H1 (cell line): Measurements from ENCODE around the gene LINGO4. TPM values are rescaled to one million over a fixed set of nuclear protein-coding genes. Genes with fewer than 3 reads are reported as not detected.

ENCODE experiments used
- BCL11A ChIP-seq, 2 experiments: IDR thresholded peaks; one replicate each; pipeline ENCODE4 v1.6.1; 2011; ENCODE audit warnings: low read depth in 2 of 2, low read length in 2 of 2, mild to moderate bottlenecking in 2 of 2
- BRCA1 ChIP-seq: IDR thresholded peaks from 2 replicates; pipeline ENCODE4 v1.6.1; 2012; ENCODE audit warnings: low read depth, low read length, improper control_type of control experiment
- CHD1 ChIP-seq: IDR thresholded peaks from 2 replicates; pipeline ENCODE4 v1.6.1; 2012; ENCODE audit warnings: low read depth, low read length, improper control_type of control experiment
- CTCF ChIP-seq, 3 experiments: IDR thresholded peaks; 1 replicate in 2 of 3; 2 replicates in 1 of 3; pipeline versions ENCODE4 v1.5.1 to v1.6.1; 2011; ENCODE audit warnings: low read length in 3 of 3, mild to moderate bottlenecking in 3 of 3, inconsistent platforms in 2 of 3, low read depth in 1 of 3, moderate library complexity in 1 of 3; ENCODE audit not compliant: insufficient read depth in 1 of 3; ENCODE audit errors: control extremely low read depth in 1 of 3
- E2F6 ChIP-seq: IDR thresholded peaks from 2 replicates; pipeline ENCODE4 v1.6.1; 2012; ENCODE audit warnings: inconsistent platforms
- EGR1 ChIP-seq: IDR thresholded peaks from 2 replicates; pipeline ENCODE4 v1.6.1; 2011; ENCODE audit warnings: low read depth, low read length, borderline replicate concordance
- HDAC6 ChIP-seq: IDR thresholded peaks from one replicate; pipeline ENCODE4 v1.7.1; 2012; ENCODE audit warnings: low read depth, mild to moderate bottlenecking, inconsistent platforms, low read length, moderate library complexity
- JUN ChIP-seq: IDR thresholded peaks from 2 replicates; pipeline ENCODE4 v1.6.1; 2011; ENCODE audit warnings: low read depth, mild to moderate bottlenecking, improper control_type of control experiment, low read length
- KDM4A ChIP-seq: IDR thresholded peaks from one replicate; pipeline ENCODE4 v1.7.1; 2012; ENCODE audit warnings: low read depth, mild to moderate bottlenecking, moderate library complexity, low read length, inconsistent platforms; ENCODE audit not compliant: severe bottlenecking
- MAX ChIP-seq: IDR thresholded peaks from 2 replicates; pipeline ENCODE4 v1.6.1; 2012; ENCODE audit warnings: inconsistent platforms
- PHF8 ChIP-seq: fragments of 200-600 bp; sonication (generic); conservative IDR thresholded peaks from 2 replicates; pipeline ENCODE4 v1.7.1; 2012; ENCODE audit warnings: low read depth, mild to moderate bottlenecking, inconsistent platforms, low read length, moderate library complexity
- RAD21 ChIP-seq, 2 experiments: IDR thresholded peaks in 1 of 2; conservative IDR thresholded peaks in 1 of 2; 2 replicates each; pipeline ENCODE4 v1.6.1; 2011; ENCODE audit warnings: low read depth in 2 of 2, low read length in 2 of 2, improper control_type of control experiment in 1 of 2, inconsistent platforms in 1 of 2, mild to moderate bottlenecking in 1 of 2, moderate library complexity in 1 of 2
- SAP30 ChIP-seq: fragments of 300-600 bp; sonication (generic); IDR thresholded peaks from 2 replicates; pipeline ENCODE4 v1.7.1; 2012; ENCODE audit warnings: low read length, moderate library complexity, mild to moderate bottlenecking, inconsistent platforms; ENCODE audit not compliant: insufficient read depth, insufficient replicate concordance
- SIN3A ChIP-seq, 2 experiments: IDR thresholded peaks in 1 of 2; conservative IDR thresholded peaks in 1 of 2; 2 replicates each; pipeline ENCODE4 v1.6.1; 2011 to 2012; ENCODE audit warnings: low read length in 2 of 2, improper control_type of control experiment in 1 of 2, low read depth in 1 of 2, mild to moderate bottlenecking in 1 of 2
- SIRT6 ChIP-seq: IDR thresholded peaks from one replicate; pipeline ENCODE4 v1.7.1; 2012; ENCODE audit warnings: low read length, inconsistent platforms
- SIX5 ChIP-seq: IDR thresholded peaks from 2 replicates; pipeline ENCODE4 v1.6.1; 2011; ENCODE audit warnings: mild to moderate bottlenecking, low read depth, low read length
- SP4 ChIP-seq: IDR thresholded peaks from 2 replicates; pipeline ENCODE4 v1.6.1; 2012; ENCODE audit warnings: low read length, inconsistent platforms
- SRF ChIP-seq: IDR thresholded peaks from 2 replicates; pipeline ENCODE4 v1.6.1; 2011; ENCODE audit warnings: mild to moderate bottlenecking, low read depth, low read length, moderate library complexity
- TBP ChIP-seq: IDR thresholded peaks from 2 replicates; pipeline ENCODE4 v1.6.1; 2011; ENCODE audit warnings: low read depth, low read length, improper control_type of control experiment
- ZNF274 ChIP-seq: IDR thresholded peaks from 2 replicates; pipeline ENCODE4 v1.7.0; 2012; ENCODE audit warnings: low read length, borderline replicate concordance; ENCODE audit errors: extremely low read depth
- polyA plus RNA-seq, 7 experiments: library from polyadenylated mRNA; depleted of rRNA in 3 of 7; stranded (reverse) in 5 of 7; unstranded in 2 of 7; fragments of >200 nt in 5 of 7; fragments of 200-250 nt in 2 of 7; gene quantifications; 1 replicate in 5 of 7; 2 replicates in 1 of 7; 4 replicates in 1 of 7; pipeline versions ENCODE4 v1.2.1 to v1.2.3, GENCODE V29; 2011 to 2013; ENCODE audit warnings: missing spikeins in 2 of 7, mixed read lengths in 2 of 7
- total RNA-seq: library from RNA; stranded (reverse); fragmentation: NEBNext Ultra II Directional; extraction: Animal tissue kit (Norgen Biotek cat#: 25700); gene quantifications from 2 replicates; pipeline ENCODE4 v1.2.1, GENCODE V29; 2021

Gene LINGO4
- total and polyA plus RNA-seq, 2 of the 8 experiments (the other 6 are each of a cell fraction or from before 2014, with no cell fraction given), result 0.03 TPM; not detected in 1

- TF ChIP-seq MAX, result peak; percentile 88
- peak; percentile 22; the same call in 1 of the 2 replicates for TF ChIP-seq TBP
- no peak for TF ChIP-seq BRCA1
- no peak; a peak in 1 of 4 replicates for TF ChIP-seq RAD21 (IDR thresholded peaks at IDR 0.05 in 1 of 2, conservative IDR thresholded peaks at IDR 0.05 in 1 of 2; ENCODE audit: low read depth in 2 of 2, low read length in 2 of 2)
- TF ChIP-seq CTCF (IDR thresholded peaks at IDR 0.05; ENCODE audit: control extremely low read depth in 1 of 3, insufficient read depth in 1 of 3, low read depth in 1 of 3, low read length in 3 of 3), result no peak
- no peak for TF ChIP-seq SIX5
- no peak for TF ChIP-seq SAP30
- peak; percentile 56; the same call in 1 of the 2 replicates for TF ChIP-seq PHF8
- no peak for TF ChIP-seq SP4
- TF ChIP-seq ZNF274, result no peak
- peak; percentile 93 for TF ChIP-seq KDM4A
- TF ChIP-seq CHD1, result no peak
- no peak for TF ChIP-seq HDAC6
- TF ChIP-seq SIRT6, result no peak
- no peak for TF ChIP-seq JUN
- no peak for TF ChIP-seq SRF
- TF ChIP-seq E2F6, result peak; percentile 86
- no peak for TF ChIP-seq BCL11A (IDR thresholded peaks at IDR 0.05; ENCODE audit: low read depth in 2 of 2, low read length in 2 of 2)
- no peak for TF ChIP-seq SIN3A (conservative IDR thresholded peaks at IDR 0.05 in 1 of 2, IDR thresholded peaks at IDR 0.05 in 1 of 2; ENCODE audit: low read depth in 1 of 2, low read length in 2 of 2)
- no peak for TF ChIP-seq EGR1
These were observed 33.2 kb upstream of the LINGO4 start (continued) for GRCh38 chr1:151838222-151839081.
